Activated naive CD8-positive, alpha-beta T cell treated with anti-CD3 and anti-CD28 coated beads, Interleukin-2, amount 10 ng/mL, durations not matched to agents 7 days and 5 days (primary cell): Measurements from ENCODE around the gene SPRED2. TPM values are rescaled to one million over a fixed set of nuclear protein-coding genes. Genes with fewer than 3 reads are reported as not detected.

ENCODE experiments used
- ATAC-seq: fragments of 150-1000 bp; cut with Tn5 transposase; one replicate; pipeline ENCODE4 v1.10.0; 2021; ENCODE audit warnings: low read depth, moderate library complexity
- POLR2A ChIA-PET: fragments of 350-600 bp; sonication (Branson Sonifier 250); formaldehyde crosslinking; loops from one replicate; lab custom pipeline; 2021; ENCODE audit warnings: antibody characterized with exemption; lab: Charles Lee
- DNase-seq: peaks from one replicate; pipeline ENCODE4 v3.0.0; 2021
- H3K27ac Mint-ChIP-seq: one replicate; pipeline ENCODE4 v1.8.0; 2022; ENCODE audit warnings: mild to moderate bottlenecking, mixed read lengths
- H3K27me3 Mint-ChIP-seq: one replicate; pipeline ENCODE4 v1.8.0; 2022; ENCODE audit warnings: mild to moderate bottlenecking, moderate library complexity, mixed read lengths
- H3K36me3 Mint-ChIP-seq: one replicate; pipeline ENCODE4 v1.8.0; 2021; ENCODE audit warnings: mild to moderate bottlenecking, mixed read lengths
- H3K4me1 Mint-ChIP-seq: one replicate; pipeline ENCODE4 v1.8.0; 2021; ENCODE audit warnings: mixed read lengths
- H3K4me3 Mint-ChIP-seq: one replicate; pipeline ENCODE4 v1.8.0; 2022; ENCODE audit warnings: mild to moderate bottlenecking, moderate library complexity, mixed read lengths
- H3K9me3 Mint-ChIP-seq: one replicate; pipeline ENCODE4 v1.8.0; 2021; ENCODE audit warnings: mixed read lengths
- total RNA-seq, 2 experiments: library from RNA; stranded (reverse); gene quantifications; one replicate each; pipeline ENCODE4 v1.2.3, GENCODE V29; 2021

Gene SPRED2
- total RNA-seq, 2 experiments from 2014 or later: 9.3 to 9.9 TPM

GRCh38 chr2:65370387-65371073, 61.9 kb downstream of the SPRED2 start:
- Mint-ChIP-seq H3K27ac (no peak overlapping the region), H3K9me3 (no peaks in the 10 kb centered on the region), H3K4me3 (no peak overlapping the region), H3K27me3 (peaks cover 12% of the 10 kb centered on the region), H3K36me3 (no peaks in the 10 kb centered on the region), H3K4me1 (peaks cover 10% of the 10 kb centered on the region)
- POLR2A ChIA-PET: no interaction called here
- no peak for ATAC-seq
- no peak for DNase-seq

GRCh38 chr2:65369980-65370379, 62.4 kb downstream of the SPRED2 start:
- POLR2A ChIA-PET: no interaction called here
- Mint-ChIP-seq H3K27me3 (peaks cover 12% of the 10 kb centered on the region), H3K36me3 (no peaks in the 10 kb centered on the region), H3K9me3 (no peaks in the 10 kb centered on the region), H3K4me3 (no peak overlapping the region), H3K4me1 (peaks cover 10% of the 10 kb centered on the region), H3K27ac (no peak overlapping the region)
- DNase-seq: no peak
- ATAC-seq: no peak

GRCh38 chr2:65369574-65369973, 62.8 kb downstream of the SPRED2 start:
- H3K27me3 Mint-ChIP-seq: peaks cover 12% of the 10 kb centered on the region

GRCh38 chr2:65368468-65368867, 63.9 kb downstream of the SPRED2 start:
- no peak overlapping the region for H3K27ac Mint-ChIP-seq
- H3K4me1 Mint-ChIP-seq: peaks cover 5% of the 10 kb centered on the region
- POLR2A ChIA-PET: no interaction called here
- H3K36me3 Mint-ChIP-seq: no peaks in the 10 kb centered on the region
- peaks cover 12% of the 10 kb centered on the region for H3K27me3 Mint-ChIP-seq
- no peak for DNase-seq
- no peak overlapping the region for H3K4me3 Mint-ChIP-seq
- H3K9me3 Mint-ChIP-seq: no peaks in the 10 kb centered on the region
- ATAC-seq: no peak

More at GRCh38 chr2:65369574-65369973, 62.8 kb downstream of the SPRED2 start:
- no peak overlapping the region for H3K4me3 Mint-ChIP-seq
- H3K27ac Mint-ChIP-seq: no peak overlapping the region
- POLR2A ChIA-PET: no interaction called here
- ATAC-seq: no peak
- no peak for DNase-seq
- H3K9me3 Mint-ChIP-seq: no peaks in the 10 kb centered on the region
- H3K36me3 Mint-ChIP-seq: no peaks in the 10 kb centered on the region
- H3K4me1 Mint-ChIP-seq: peaks cover 7% of the 10 kb centered on the region

GRCh38 chr2:65367524-65367923, 64.9 kb downstream of the SPRED2 start:
- DNase-seq (no peak), ATAC-seq (no peak)
- no peak overlapping the region for H3K27ac Mint-ChIP-seq
- H3K36me3 Mint-ChIP-seq: no peaks in the 10 kb centered on the region
- H3K4me3 Mint-ChIP-seq: no peak overlapping the region
- H3K9me3 Mint-ChIP-seq: no peaks in the 10 kb centered on the region
- POLR2A ChIA-PET: no interaction called here
- H3K4me1 Mint-ChIP-seq: peaks cover 2% of the 10 kb centered on the region
- peaks cover 12% of the 10 kb centered on the region for H3K27me3 Mint-ChIP-seq

- H3K4me1 Mint-ChIP-seq: peaks cover 3% of the 10 kb centered on the region
- POLR2A ChIA-PET: interaction anchor here (0.8 kb wide), 1 partner anchor 15 kb away, joined by 3 read pairs; no protein-coding TSS in a partner anchor
- H3K36me3 Mint-ChIP-seq: no peaks in the 10 kb centered on the region
- no peak for DNase-seq
- H3K27ac Mint-ChIP-seq: no peak overlapping the region
- H3K9me3 Mint-ChIP-seq: no peaks in the 10 kb centered on the region
- H3K27me3 Mint-ChIP-seq: peaks cover 6% of the 10 kb centered on the region
- no peak overlapping the region for H3K4me3 Mint-ChIP-seq
- ATAC-seq: no peak
Observed at GRCh38 chr2:65366595-65367125, 65.7 kb downstream of the SPRED2 start.

GRCh38 chr2:65364986-65365733, 67.2 kb downstream of the SPRED2 start:
- no peaks in the 10 kb centered on the region for H3K36me3 Mint-ChIP-seq
- DNase-seq (no peak), ATAC-seq (no peak)
- no peaks in the 10 kb centered on the region for H3K9me3 Mint-ChIP-seq
- H3K4me3 Mint-ChIP-seq: no peak overlapping the region
- H3K27ac Mint-ChIP-seq: no peak overlapping the region
- POLR2A ChIA-PET: no interaction called here
- no peaks in the 10 kb centered on the region for H3K27me3 Mint-ChIP-seq
- peaks cover 14% of the 10 kb centered on the region for H3K4me1 Mint-ChIP-seq

GRCh38 chr2:65363879-65364666, 68.3 kb downstream of the SPRED2 start:
- no peak overlapping the region for H3K4me3 Mint-ChIP-seq
- no peak overlapping the region for H3K27ac Mint-ChIP-seq
- DNase-seq (no peak), ATAC-seq (no peak)
- POLR2A ChIA-PET: no interaction called here
- H3K36me3 Mint-ChIP-seq: no peaks in the 10 kb centered on the region
- no peaks in the 10 kb centered on the region for H3K9me3 Mint-ChIP-seq
- peaks cover 17% of the 10 kb centered on the region for H3K4me1 Mint-ChIP-seq
- H3K27me3 Mint-ChIP-seq: no peaks in the 10 kb centered on the region

- Mint-ChIP-seq H3K9me3 (no peaks in the 10 kb centered on the region), H3K4me3 (no peak overlapping the region), H3K27ac (no peak overlapping the region), H3K4me1 (peaks cover 32% of the 10 kb centered on the region), H3K36me3 (no peaks in the 10 kb centered on the region), H3K27me3 (peaks cover 4% of the 10 kb centered on the region)
- ATAC-seq: no peak
- POLR2A ChIA-PET: no interaction called here
- no peak for DNase-seq
Observed at GRCh38 chr2:65361623-65362022, 70.8 kb downstream of the SPRED2 start.

GRCh38 chr2:65360441-65360840, 72.0 kb downstream of the SPRED2 start:
- Mint-ChIP-seq H3K27me3 (peaks cover 15% of the 10 kb centered on the region), H3K9me3 (no peaks in the 10 kb centered on the region), H3K4me3 (no peak overlapping the region), H3K27ac (no peak overlapping the region), H3K4me1 (peaks cover 32% of the 10 kb centered on the region), H3K36me3 (no peaks in the 10 kb centered on the region)
- no peak for ATAC-seq
- no peak for DNase-seq
- POLR2A ChIA-PET: interaction anchor here (0.7 kb wide), 1 partner anchor 133 kb away, joined by 3 read pairs; the partner anchor contains the start of gene ACTR2

- Mint-ChIP-seq H3K4me3 (no peak overlapping the region), H3K4me1 (peaks cover 33% of the 10 kb centered on the region), H3K27me3 (peaks cover 15% of the 10 kb centered on the region), H3K36me3 (no peaks in the 10 kb centered on the region), H3K9me3 (no peaks in the 10 kb centered on the region), H3K27ac (no peak overlapping the region)
- POLR2A ChIA-PET: interaction anchor here (0.7 to 0.9 kb wide), 2 partner anchors 74 to 76 kb away, joined by 3 read pairs; partner anchors contain the start of gene SPRED2
- no peak for ATAC-seq
- no peak for DNase-seq
Observed at GRCh38 chr2:65358678-65359400, 73.6 kb downstream of the SPRED2 start.

- Mint-ChIP-seq H3K4me3 (no peak overlapping the region), H3K9me3 (no peaks in the 10 kb centered on the region), H3K27ac (no peak overlapping the region), H3K27me3 (peaks cover 15% of the 10 kb centered on the region), H3K36me3 (no peaks in the 10 kb centered on the region), H3K4me1 (peaks cover 33% of the 10 kb centered on the region)
- DNase-seq (no peak), ATAC-seq (no peak)
- POLR2A ChIA-PET: no interaction called here
Observed at GRCh38 chr2:65357959-65358294, 74.5 kb downstream of the SPRED2 start.
